HCT116 (cell line): Measurements from ENCODE around the gene SDK1.

ENCODE experiments used
- CBX3 ChIP-seq: IDR thresholded peaks from 2 replicates; pipeline ENCODE4 v1.6.1; 2012; ENCODE audit warnings: low read depth
- CTCF ChIP-seq, 3 experiments: fragments of 200-600 bp in 1 of 3; sonication (generic) in 1 of 3; IDR thresholded peaks in 2 of 3; conservative IDR thresholded peaks in 1 of 3; 2 replicates each; pipeline ENCODE4 v1.5.1; 2012 to 2017; ENCODE audit warnings: low read depth in 2 of 3, low read length in 2 of 3, antibody characterized with exemption in 1 of 3, borderline replicate concordance in 1 of 3, control low read depth in 1 of 3, mild to moderate bottlenecking in 1 of 3, mixed read lengths in 1 of 3, mixed run types in 1 of 3, moderate library complexity in 1 of 3; ENCODE audit not compliant: insufficient read depth in 1 of 3
- EGR1 ChIP-seq: IDR thresholded peaks from 2 replicates; pipeline ENCODE4 v1.6.1; 2012; ENCODE audit warnings: low read depth
- EZH2 ChIP-seq: fragments of 200-600 bp; sonication (generic); IDR thresholded peaks from 2 replicates; pipeline ENCODE4 v1.6.1; 2017; ENCODE audit warnings: antibody characterized with exemption, mixed run types
- MAX ChIP-seq: IDR thresholded peaks from 2 replicates; pipeline ENCODE4 v1.6.1; 2012
- POLR2A ChIP-seq: IDR thresholded peaks from 2 replicates; pipeline ENCODE4 v1.7.0; 2011; ENCODE audit warnings: borderline replicate concordance; ENCODE audit not compliant: insufficient read depth, insufficient read length; ENCODE audit errors: extremely low read depth
- RAD21 ChIP-seq: IDR thresholded peaks from 2 replicates; pipeline ENCODE4 v1.6.1; 2012; ENCODE audit warnings: low read depth, mild to moderate bottlenecking
- REST ChIP-seq: IDR thresholded peaks from 2 replicates; pipeline ENCODE4 v1.6.1; 2012; ENCODE audit warnings: low read depth
- SRF ChIP-seq: IDR thresholded peaks from 2 replicates; pipeline ENCODE4 v1.6.1; 2012; ENCODE audit warnings: low read depth
- TCF7L2 ChIP-seq: IDR thresholded peaks from 2 replicates; pipeline ENCODE4 v1.7.0; 2011; ENCODE audit warnings: borderline replicate concordance, inconsistent platforms; ENCODE audit not compliant: insufficient read depth, insufficient read length; ENCODE audit errors: extremely low read depth
- ZNF274 ChIP-seq: fragments of 200-500 bp; sonication (Bioruptor generic); IDR thresholded peaks from 2 replicates; pipeline ENCODE4 v1.6.1; 2014; ENCODE audit warnings: mild to moderate bottlenecking, low read depth, low read length, inconsistent platforms

- no peak for TF ChIP-seq SRF
- no peak for TF ChIP-seq EGR1
- TF ChIP-seq ZNF274, result no peak
- TF ChIP-seq CTCF (IDR thresholded peaks at IDR 0.05 in 2 of 3, conservative IDR thresholded peaks at IDR 0.05 in 1 of 3; ENCODE audit: borderline replicate concordance in 1 of 3, insufficient read depth in 1 of 3, low read depth in 2 of 3, low read length in 2 of 3), result no peak
- no peak for TF ChIP-seq POLR2A
- no peak for TF ChIP-seq RAD21
- no peak for TF ChIP-seq EZH2
- TF ChIP-seq TCF7L2, result no peak
- no peak for TF ChIP-seq REST
- TF ChIP-seq CBX3, result no peak
- TF ChIP-seq MAX, result no peak
Measured at GRCh38 chr7:3950249-3950648, 649.2 kb downstream of the SDK1 start.
